ENCODE data around the gene TRABD2B.

DNA sequence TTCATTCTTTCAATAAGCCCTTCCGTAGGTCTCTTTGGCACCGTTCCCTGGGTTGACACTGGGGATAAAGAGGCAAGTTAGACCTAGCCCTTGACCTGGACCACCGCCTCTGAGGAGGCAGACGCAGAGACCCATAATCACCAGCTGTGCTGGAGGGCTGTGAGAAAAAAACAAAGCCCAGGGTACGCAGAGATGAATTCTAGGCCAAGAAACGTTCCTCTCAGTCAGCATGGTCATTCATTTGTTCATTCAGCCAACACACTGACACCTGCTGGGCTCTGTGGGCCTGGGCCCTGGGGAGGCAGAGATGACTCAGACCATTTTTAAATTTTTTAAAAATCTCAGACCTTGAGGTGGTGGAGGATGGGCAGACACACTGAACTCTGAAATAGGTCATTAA, 26.3 kb upstream of the TRABD2B start:
- TF ChIP-seq ZBTB21 (CRISPR knock-in tag; IDR thresholded peaks at IDR 0.05; ENCODE audit: borderline replicate concordance) (no peak), SOX15 (CRISPR knock-in tag; IDR thresholded peaks at IDR 0.05) (no peak), NR2C2 (CRISPR knock-in tag; IDR thresholded peaks at IDR 0.05) (no peak), SP1 (CRISPR knock-in tag; conservative IDR thresholded peaks at IDR 0.05) (no peak), CREB1 (CRISPR knock-in tag; IDR thresholded peaks at IDR 0.05) (no peak), JUN (CRISPR knock-in tag; IDR thresholded peaks at IDR 0.05) (no peak)
- TF ChIP-seq, protein P1, sequence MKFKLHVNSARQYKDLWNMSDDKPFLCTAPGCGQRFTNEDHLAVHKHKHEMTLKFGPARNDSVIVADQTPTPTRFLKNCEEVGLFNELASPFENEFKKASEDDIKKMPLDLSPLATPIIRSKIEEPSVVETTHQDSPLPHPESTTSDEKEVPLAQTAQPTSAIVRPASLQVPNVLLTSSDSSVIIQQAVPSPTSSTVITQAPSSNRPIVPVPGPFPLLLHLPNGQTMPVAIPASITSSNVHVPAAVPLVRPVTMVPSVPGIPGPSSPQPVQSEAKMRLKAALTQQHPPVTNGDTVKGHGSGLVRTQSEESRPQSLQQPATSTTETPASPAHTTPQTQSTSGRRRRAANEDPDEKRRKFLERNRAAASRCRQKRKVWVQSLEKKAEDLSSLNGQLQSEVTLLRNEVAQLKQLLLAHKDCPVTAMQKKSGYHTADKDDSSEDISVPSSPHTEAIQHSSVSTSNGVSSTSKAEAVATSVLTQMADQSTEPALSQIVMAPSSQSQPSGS (CRISPR knock-in tag; IDR thresholded peaks at IDR 0.05; ENCODE audit: borderline replicate concordance, low read depth): no peak
- TF ChIP-seq, protein P2, sequence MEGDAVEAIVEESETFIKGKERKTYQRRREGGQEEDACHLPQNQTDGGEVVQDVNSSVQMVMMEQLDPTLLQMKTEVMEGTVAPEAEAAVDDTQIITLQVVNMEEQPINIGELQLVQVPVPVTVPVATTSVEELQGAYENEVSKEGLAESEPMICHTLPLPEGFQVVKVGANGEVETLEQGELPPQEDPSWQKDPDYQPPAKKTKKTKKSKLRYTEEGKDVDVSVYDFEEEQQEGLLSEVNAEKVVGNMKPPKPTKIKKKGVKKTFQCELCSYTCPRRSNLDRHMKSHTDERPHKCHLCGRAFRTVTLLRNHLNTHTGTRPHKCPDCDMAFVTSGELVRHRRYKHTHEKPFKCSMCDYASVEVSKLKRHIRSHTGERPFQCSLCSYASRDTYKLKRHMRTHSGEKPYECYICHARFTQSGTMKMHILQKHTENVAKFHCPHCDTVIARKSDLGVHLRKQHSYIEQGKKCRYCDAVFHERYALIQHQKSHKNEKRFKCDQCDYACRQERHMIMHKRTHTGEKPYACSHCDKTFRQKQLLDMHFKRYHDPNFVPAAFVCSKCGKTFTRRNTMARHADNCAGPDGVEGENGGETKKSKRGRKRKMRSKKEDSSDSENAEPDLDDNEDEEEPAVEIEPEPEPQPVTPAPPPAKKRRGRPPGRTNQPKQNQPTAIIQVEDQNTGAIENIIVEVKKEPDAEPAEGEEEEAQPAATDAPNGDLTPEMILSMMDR (IDR thresholded peaks at IDR 0.05): no peak
- TF ChIP-seq, protein P3, sequence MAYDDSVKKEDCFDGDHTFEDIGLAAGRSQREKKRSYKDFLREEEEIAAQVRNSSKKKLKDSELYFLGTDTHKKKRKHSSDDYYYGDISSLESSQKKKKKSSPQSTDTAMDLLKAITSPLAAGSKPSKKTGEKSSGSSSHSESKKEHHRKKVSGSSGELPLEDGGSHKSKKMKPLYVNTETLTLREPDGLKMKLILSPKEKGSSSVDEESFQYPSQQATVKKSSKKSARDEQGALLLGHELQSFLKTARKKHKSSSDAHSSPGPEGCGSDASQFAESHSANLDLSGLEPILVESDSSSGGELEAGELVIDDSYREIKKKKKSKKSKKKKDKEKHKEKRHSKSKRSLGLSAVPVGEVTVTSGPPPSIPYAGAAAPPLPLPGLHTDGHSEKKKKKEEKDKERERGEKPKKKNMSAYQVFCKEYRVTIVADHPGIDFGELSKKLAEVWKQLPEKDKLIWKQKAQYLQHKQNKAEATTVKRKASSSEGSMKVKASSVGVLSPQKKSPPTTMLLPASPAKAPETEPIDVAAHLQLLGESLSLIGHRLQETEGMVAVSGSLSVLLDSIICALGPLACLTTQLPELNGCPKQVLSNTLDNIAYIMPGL (CRISPR knock-in tag; IDR thresholded peaks at IDR 0.05): no peak

Measured in WTC11 (cell line).